Stomach (tissue), 4 donors: Measurements from ENCODE around the gene TTLL1.

Experiments used
- CTCF ChIP-seq, 7 experiments: fragments of 450-650 bp in 4 of 7; fragments of 200-600 bp in 3 of 7; sonication (generic) in 3 of 7; IDR thresholded peaks; one replicate each; pipeline ENCODE4 v1.5.1; 2016 to 2019; ENCODE audit warnings: antibody characterized with exemption in 7 of 7, control low read depth in 2 of 7, mild to moderate bottlenecking in 1 of 7
- POLR2A ChIP-seq, 4 donors: fragments of 450-650 bp; IDR thresholded peaks; one replicate each; pipeline ENCODE4 v1.6.1; 2016; ENCODE audit warnings: antibody characterized with exemption in 4 of 4, control low read depth in 2 of 4, mild to moderate bottlenecking in 1 of 4, moderate library complexity in 1 of 4

GRCh38 chr22:43100225-43100624, 11.0 kb upstream of the TTLL1 start:
- TF ChIP-seq CTCF (IDR thresholded peaks at IDR 0.05) (no peak), POLR2A (IDR thresholded peaks at IDR 0.05) (no peak)
